ENCODE results near the gene MLPH.

DNA sequence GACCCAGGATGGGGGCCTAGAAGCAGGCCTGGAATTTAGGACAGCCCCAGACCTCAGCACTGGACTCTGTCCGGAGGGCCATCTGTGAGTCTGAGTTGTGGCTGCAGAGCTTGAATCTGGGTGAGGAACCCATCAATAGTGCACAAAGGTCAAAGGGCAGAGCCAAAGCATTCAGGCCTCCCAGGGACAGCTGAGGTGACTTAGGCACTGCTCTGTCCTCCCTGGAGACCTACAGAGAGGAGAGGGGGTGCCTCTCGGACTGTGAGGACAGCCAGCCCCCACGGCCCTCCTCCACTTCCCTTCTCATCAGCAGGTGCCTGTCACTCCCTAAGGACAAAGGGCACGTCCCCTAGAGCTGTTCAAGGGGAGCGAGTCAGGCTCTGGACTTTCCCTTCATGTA is 54.2 kb downstream of the MLPH start:
- TF ChIP-seq, protein P1, sequence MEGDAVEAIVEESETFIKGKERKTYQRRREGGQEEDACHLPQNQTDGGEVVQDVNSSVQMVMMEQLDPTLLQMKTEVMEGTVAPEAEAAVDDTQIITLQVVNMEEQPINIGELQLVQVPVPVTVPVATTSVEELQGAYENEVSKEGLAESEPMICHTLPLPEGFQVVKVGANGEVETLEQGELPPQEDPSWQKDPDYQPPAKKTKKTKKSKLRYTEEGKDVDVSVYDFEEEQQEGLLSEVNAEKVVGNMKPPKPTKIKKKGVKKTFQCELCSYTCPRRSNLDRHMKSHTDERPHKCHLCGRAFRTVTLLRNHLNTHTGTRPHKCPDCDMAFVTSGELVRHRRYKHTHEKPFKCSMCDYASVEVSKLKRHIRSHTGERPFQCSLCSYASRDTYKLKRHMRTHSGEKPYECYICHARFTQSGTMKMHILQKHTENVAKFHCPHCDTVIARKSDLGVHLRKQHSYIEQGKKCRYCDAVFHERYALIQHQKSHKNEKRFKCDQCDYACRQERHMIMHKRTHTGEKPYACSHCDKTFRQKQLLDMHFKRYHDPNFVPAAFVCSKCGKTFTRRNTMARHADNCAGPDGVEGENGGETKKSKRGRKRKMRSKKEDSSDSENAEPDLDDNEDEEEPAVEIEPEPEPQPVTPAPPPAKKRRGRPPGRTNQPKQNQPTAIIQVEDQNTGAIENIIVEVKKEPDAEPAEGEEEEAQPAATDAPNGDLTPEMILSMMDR (IDR thresholded peaks at IDR 0.05) = no peak
- TF ChIP-seq EZH2 (IDR thresholded peaks at IDR 0.05) = no peak

Data from neural progenitor cell (in vitro differentiated cells).